Neural cell (in vitro differentiated cells): ENCODE results near the gene DPEP1.

Experiments
- CTCF ChIP-seq: fragments of 450-650 bp; IDR thresholded peaks from 2 replicates; pipeline ENCODE4 v1.5.1; 2014; ENCODE audit warnings: antibody characterized with exemption, mild to moderate bottlenecking, moderate library complexity; ENCODE audit not compliant: poor library complexity, severe bottlenecking
- REST ChIP-seq: IDR thresholded peaks from 2 replicates; pipeline ENCODE4 v1.6.1; 2012; ENCODE audit warnings: borderline replicate concordance
- SMC3 ChIP-seq: fragments of 450-650 bp; conservative IDR thresholded peaks from 2 replicates; pipeline ENCODE4 v1.6.1; 2014; ENCODE audit warnings: antibody characterized with exemption, mild to moderate bottlenecking, moderate library complexity; ENCODE audit not compliant: poor library complexity

DNA sequence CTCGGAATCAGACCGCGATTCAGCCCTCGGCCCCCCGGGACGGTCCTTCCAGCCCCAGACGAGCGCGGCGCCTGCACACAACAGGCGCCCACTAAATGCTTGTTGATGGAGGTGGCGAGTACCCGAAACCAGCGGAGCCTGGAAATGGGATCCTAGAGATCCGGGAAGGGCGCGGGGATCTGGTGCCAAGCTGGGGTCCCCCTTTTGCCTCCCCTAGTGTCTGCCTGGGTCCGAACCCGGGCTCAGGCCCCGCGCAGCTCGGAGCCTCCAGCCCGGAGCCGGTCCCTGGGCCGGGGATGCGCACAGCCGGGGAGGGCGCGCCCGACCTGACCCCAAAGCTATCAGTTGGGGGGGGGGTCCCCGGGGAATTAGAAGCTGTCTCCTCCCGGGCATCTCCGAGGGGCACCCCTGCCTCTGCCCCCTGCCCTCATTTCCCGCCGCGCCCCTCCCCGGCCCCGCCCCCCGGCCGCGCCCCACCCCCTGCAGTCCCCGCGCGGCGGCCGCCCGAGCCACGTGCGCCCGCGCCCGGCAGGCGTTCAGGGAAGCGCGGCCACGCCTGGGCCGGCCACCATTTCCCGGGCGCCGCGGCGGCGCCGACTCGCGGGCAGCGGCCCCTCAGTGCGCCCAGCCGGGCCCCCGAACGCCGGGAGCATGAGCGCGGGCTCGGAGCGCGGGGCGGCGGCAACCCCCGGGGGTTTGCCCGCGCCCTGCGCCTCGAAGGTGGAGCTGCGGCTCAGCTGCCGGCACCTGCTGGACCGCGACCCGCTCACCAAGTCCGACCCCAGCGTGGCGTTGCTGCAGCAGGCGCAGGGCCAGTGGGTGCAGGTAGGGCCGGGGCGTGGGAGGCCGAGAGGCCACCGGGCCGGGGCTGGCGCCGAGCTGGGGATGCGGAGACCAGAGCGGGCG, 37.9 kb upstream of the DPEP1 start, which contains the start of gene CPNE7:
- TF ChIP-seq REST: no peak
- TF ChIP-seq CTCF: no peak
- TF ChIP-seq SMC3: no peak
